IMR-90 (cell line): ENCODE results near the gene ANKRD33B. TPM values are rescaled to one million over a fixed set of nuclear protein-coding genes. Genes with fewer than 3 reads are reported as not detected.

Experiments
- ATAC-seq: fragments of 200-7000 bp; cut with Tn5 transposase; 2 replicates; pipeline ENCODE4 v1.9.1; 2020; ENCODE audit warnings: low read depth, mild to moderate bottlenecking, moderate library complexity
- BruUV-seq: library from RNA; stranded (reverse); fragments of 400-500 nt; replicated peaks from 2 replicates; lab custom pipeline; 2021; lab: Mats Ljungman, UMichigan
- CTCF ChIA-PET: fragments of 300-600 bp; formaldehyde crosslinking; extraction: SDS; loops from one replicate; lab custom pipeline; 2021; ENCODE audit warnings: antibody characterized with exemption; lab: Yijun Ruan, JAX
- POLR2A ChIA-PET: fragments of 300-600 bp; sonication (Branson Sonifier 250); formaldehyde crosslinking; loops from one replicate; lab custom pipeline; 2022; ENCODE audit warnings: antibody characterized with exemption; ENCODE audit not compliant: unreplicated experiment; lab: Charles Lee
- DNase-seq: peaks from one replicate; pipeline ENCODE4 v3.0.0; 2013
- H2AFZ ChIP-seq: replicated peaks from 2 replicates; pipeline ENCODE3; 2013; ENCODE audit warnings: low read length, mild to moderate bottlenecking; ENCODE audit not compliant: poor library complexity
- H2AK5ac ChIP-seq: 2 replicates; pipeline ENCODE4 v1.6.1; 2013; ENCODE audit warnings: low read depth, low read length, inconsistent platforms
- H2AK9ac ChIP-seq: replicated peaks from 2 replicates; pipeline ENCODE3; 2013; ENCODE audit warnings: mild to moderate bottlenecking, low read depth, low read length, moderate library complexity; ENCODE audit not compliant: poor library complexity
- H2BK120ac ChIP-seq: 2 replicates; pipeline ENCODE4 v1.6.1; 2013; ENCODE audit warnings: low read depth, low read length, inconsistent platforms
- H2BK15ac ChIP-seq: 3 replicates; pipeline ENCODE4 v1.6.1; 2013; ENCODE audit warnings: low read depth, low read length, inconsistent platforms
- H2BK20ac ChIP-seq: 2 replicates; pipeline ENCODE4 v1.6.1; 2013; ENCODE audit warnings: low read depth, mild to moderate bottlenecking, inconsistent platforms, low read length, moderate library complexity
- H2BK5ac ChIP-seq: 2 replicates; pipeline ENCODE4 v1.6.1; 2013; ENCODE audit warnings: mild to moderate bottlenecking, low read depth, low read length, inconsistent platforms; ENCODE audit not compliant: poor library complexity, severe bottlenecking
- H3K14ac ChIP-seq: replicated peaks from 2 replicates; pipeline ENCODE4 v1.6.1; 2013; ENCODE audit warnings: low read depth, low read length, inconsistent platforms
- H3K18ac ChIP-seq: 2 replicates; pipeline ENCODE4 v1.6.1; 2013; ENCODE audit warnings: low read depth, low read length, control low read depth
- H3K23ac ChIP-seq: 2 replicates; pipeline ENCODE4 v1.6.1; 2013; ENCODE audit warnings: low read depth, low read length, inconsistent platforms
- H3K27ac ChIP-seq: 2 replicates; pipeline ENCODE4 v1.5.1; 2013; ENCODE audit warnings: mild to moderate bottlenecking, control low read depth, low read length; ENCODE audit not compliant: insufficient read depth
- H3K27me3 ChIP-seq: 2 replicates; pipeline ENCODE4 v1.6.1; 2013; ENCODE audit warnings: low read length; ENCODE audit not compliant: control insufficient read depth, insufficient read depth
- H3K36me3 ChIP-seq: 2 replicates; pipeline ENCODE4 v1.6.1; 2013; ENCODE audit warnings: low read length, mixed read lengths; ENCODE audit not compliant: control insufficient read depth, insufficient read depth
- H3K4ac ChIP-seq: 2 replicates; pipeline ENCODE4 v1.6.1; 2013; ENCODE audit warnings: low read depth, low read length, inconsistent platforms
- H3K4me1 ChIP-seq: 2 replicates; pipeline ENCODE4 v1.6.1; 2013; ENCODE audit warnings: low read length, mixed read lengths; ENCODE audit not compliant: control insufficient read depth, insufficient read depth
- H3K4me2 ChIP-seq: 2 replicates; pipeline ENCODE4 v1.6.1; 2013; ENCODE audit warnings: low read depth, mild to moderate bottlenecking, control low read depth, low read length, moderate library complexity
- H3K4me3 ChIP-seq: 2 replicates; pipeline ENCODE4 v1.5.1; 2013; ENCODE audit warnings: low read depth, mild to moderate bottlenecking, control low read depth, low read length, moderate library complexity; ENCODE audit not compliant: insufficient read depth
- H3K56ac ChIP-seq: 2 replicates; pipeline ENCODE4 v1.6.1; 2013; ENCODE audit warnings: low read length, inconsistent platforms; ENCODE audit not compliant: insufficient read depth; ENCODE audit errors: extremely low read depth
- H3K79me1 ChIP-seq, 2 experiments: 2 replicates each; pipeline ENCODE4 v1.6.1; 2013; ENCODE audit warnings: low read length in 2 of 2, inconsistent platforms in 1 of 2, low read depth in 1 of 2
- H3K9ac ChIP-seq: 2 replicates; pipeline ENCODE4 v1.6.1; 2013; ENCODE audit warnings: low read depth, low read length, control low read depth
- H3K9me1 ChIP-seq: 2 replicates; pipeline ENCODE4 v1.6.1; 2013; ENCODE audit warnings: low read length, inconsistent platforms; ENCODE audit not compliant: insufficient read depth
- H3K9me3 ChIP-seq: 2 replicates; pipeline ENCODE4 v1.6.1; 2013; ENCODE audit warnings: low read length; ENCODE audit not compliant: control insufficient read depth, insufficient read depth
- H4K20me1 ChIP-seq: 2 replicates; pipeline ENCODE4 v1.6.1; 2013; ENCODE audit warnings: low read length, inconsistent platforms; ENCODE audit not compliant: insufficient read depth
- H4K5ac ChIP-seq: 2 replicates; pipeline ENCODE4 v1.6.1; 2013; ENCODE audit warnings: mild to moderate bottlenecking, low read depth, low read length, control low read depth
- H4K8ac ChIP-seq, 2 experiments: 2 replicates each; pipeline ENCODE4 v1.6.1; 2013; ENCODE audit warnings: low read depth in 2 of 2, low read length in 2 of 2, control low read depth in 1 of 2, inconsistent platforms in 1 of 2
- H4K91ac ChIP-seq: 2 replicates; pipeline ENCODE4 v1.6.1; 2013; ENCODE audit warnings: low read depth, low read length, inconsistent platforms; ENCODE audit not compliant: insufficient read depth
- CEBPB ChIP-seq: IDR thresholded peaks from 2 replicates; pipeline ENCODE4 v1.6.1; 2012; ENCODE audit warnings: low read depth, low read length, improper control_type of control experiment
- CHD1 ChIP-seq: IDR thresholded peaks from 2 replicates; pipeline ENCODE4 v1.6.1; 2012; ENCODE audit warnings: low read depth, low read length, improper control_type of control experiment
- ELK1 ChIP-seq: fragments of 150-350 bp; IDR thresholded peaks from 2 replicates; pipeline ENCODE4 v1.6.1; 2016; ENCODE audit warnings: low read depth, mild to moderate bottlenecking, low read length, moderate library complexity, borderline replicate concordance
- MAZ ChIP-seq: IDR thresholded peaks from 2 replicates; pipeline ENCODE4 v1.6.1; 2012; ENCODE audit warnings: low read depth, mild to moderate bottlenecking, low read length, improper control_type of control experiment, moderate library complexity, borderline replicate concordance
- POLR2A ChIP-seq: IDR thresholded peaks from 2 replicates; pipeline ENCODE4 v1.6.1; 2012; ENCODE audit warnings: mild to moderate bottlenecking, low read depth, low read length
- RAD21 ChIP-seq: IDR thresholded peaks from 2 replicates; pipeline ENCODE4 v1.6.1; 2012; ENCODE audit warnings: low read length, improper control_type of control experiment
- RCOR1 ChIP-seq: IDR thresholded peaks from 2 replicates; pipeline ENCODE4 v1.6.1; 2012; ENCODE audit warnings: mild to moderate bottlenecking, low read length, improper control_type of control experiment; ENCODE audit not compliant: insufficient replicate concordance
- SMC3 ChIP-seq: fragments of 150-350 bp; IDR thresholded peaks from 2 replicates; pipeline ENCODE4 v1.6.1; 2016; ENCODE audit warnings: low read depth, mild to moderate bottlenecking, antibody characterized with exemption, low read length, moderate library complexity
- USF2 ChIP-seq: fragments of 150-350 bp; IDR thresholded peaks from 2 replicates; pipeline ENCODE4 v1.6.1; 2017; ENCODE audit warnings: mild to moderate bottlenecking, antibody characterized with exemption, low read length, low read depth
- WGBS, 2 experiments: methylation state at CpG; one replicate each; pipeline versions ENCODE4 v1.1.5 to v1.1.7; 2013; ENCODE audit warnings: missing lambda C conversion rate in 2 of 2; ENCODE audit not compliant: insufficient read length in 1 of 2; ENCODE audit errors: extremely low coverage in 2 of 2; 5-methylcytosine and 5-hydroxymethylcytosine counted together
- dilution Hi-C: fragments of 300-500 bp; cut with HindIII; formaldehyde crosslinking; loops from one replicate; pipeline ENCODE4 v1.14.3; 2018; ENCODE audit warnings: low sequenced_read_pairs; ENCODE audit not compliant: unreplicated experiment
- in situ Hi-C: fragments of 300-500 bp; cut with MboI; formaldehyde crosslinking; loops from 3 replicates; pipeline ENCODE4 v1.14.3; 2019; ENCODE audit warnings: low sequenced_read_pairs, inconsistent platforms, mixed read lengths
- intact Hi-C: fragments of 100-400 bp; cut with micrococcal nuclease; formaldehyde crosslinking; loops from 2 replicates; pipeline ENCODE4 v1.10.0; 2022
- polyA plus RNA-seq, 3 experiments: library from polyadenylated mRNA; depleted of rRNA; stranded (reverse); fragments of >200 nt; gene quantifications; 2 replicates each; pipeline ENCODE4 v1.2.3, GENCODE V29; 2012; ENCODE audit warnings: low replicate concordance in 1 of 3
- total RNA-seq: library from RNA; depleted of rRNA; stranded (reverse); fragments of >200 nt; gene quantifications from 2 replicates; pipeline ENCODE4 v1.2.3, GENCODE V29; 2012

ANKRD33B gene
- total and polyA plus RNA-seq, 2 of the 4 experiments (the other 2 are of a cell fraction) = 2.5 to 3.3 TPM

GRCh38 chr5:10623305-10623910 lies 59.5 kb downstream of the ANKRD33B start:
- no peak overlapping the region for H3K23ac ChIP-seq
- TF ChIP-seq USF2 (no peak), RCOR1 (no peak), SMC3 (no peak), ELK1 (no peak), CHD1 (no peak), POLR2A (no peak), CEBPB (no peak), RAD21 (no peak), MAZ (no peak)
- no peak for ATAC-seq

More at GRCh38 chr5:10623305-10623910, 59.5 kb downstream of the ANKRD33B start:
- no TSS peak for BruUV-seq
- 100% methylated on average over 3 of the region's 10 CpGs; no CpG with 5 or more reads in 1 of the 2 experiments for WGBS, 2 experiments
- CTCF ChIA-PET = interaction anchor here (0.7 to 1.4 kb wide), 2 partner anchors 16 to 184 kb away, joined by 3 read pairs; no protein-coding TSS in a partner anchor
- POLR2A ChIA-PET = no interaction called here
- dilution Hi-C loops (no loop called here), in situ Hi-C loops (no loop called here), intact Hi-C loops (no loop called here)
- no peak overlapping the region for H2BK20ac ChIP-seq
- H2BK120ac ChIP-seq = no peak overlapping the region
- H3K27me3 ChIP-seq = no peaks in the 10 kb centered on the region
- peaks cover 8% of the 10 kb centered on the region for H3K4me1 ChIP-seq
- no peak overlapping the region for H3K9ac ChIP-seq
- H3K14ac ChIP-seq = no peak overlapping the region
- no peak overlapping the region for H2BK5ac ChIP-seq
- no peak overlapping the region for H2AK5ac ChIP-seq
- H3K79me1 ChIP-seq = peaks cover 4 to 33% of the 10 kb centered on the region in 2 experiments; a peak in 2 of 4 replicates
- H2BK15ac ChIP-seq = no peak overlapping the region
- peaks cover 16% of the 10 kb centered on the region for H4K20me1 ChIP-seq
- no peak overlapping the region for H2AK9ac ChIP-seq
- peaks cover 2% of the 10 kb centered on the region; the same call in 1 of the 2 replicates for H3K9me3 ChIP-seq
- no peak overlapping the region for H3K4ac ChIP-seq
- no peak overlapping the region for H3K4me2 ChIP-seq
- no peak overlapping the region for H4K8ac ChIP-seq
- H4K5ac ChIP-seq = no peak overlapping the region
- H3K4me3 ChIP-seq = no peak overlapping the region
- DNase-seq = no peak
- H3K56ac ChIP-seq = no peak overlapping the region
- H3K18ac ChIP-seq = no peak overlapping the region
- H3K9me1 ChIP-seq = peaks cover 4% of the 10 kb centered on the region
- no peak overlapping the region for H4K91ac ChIP-seq
- no peak overlapping the region for H3K27ac ChIP-seq
- H3K36me3 ChIP-seq = peaks cover 27% of the 10 kb centered on the region
- no peak overlapping the region for H2AFZ ChIP-seq
